Hepatocyte (in vitro differentiated cells): Measurements from ENCODE around the gene ADAMTS2. TPM values are rescaled to one million over a fixed set of nuclear protein-coding genes. Genes with fewer than 3 reads are reported as not detected.

Experiments
- DNase-seq: peaks from one replicate; pipeline ENCODE4 v3.0.0-alpha.2; 2016; ENCODE audit warnings: low spot score
- H2AFZ ChIP-seq: fragments of 200-600 bp; sonication (generic); 2 replicates; pipeline ENCODE4 v1.6.0; 2016; ENCODE audit warnings: antibody characterized with exemption, mild to moderate bottlenecking
- H3K27ac ChIP-seq: fragments of 200-600 bp; sonication (generic); 2 replicates; pipeline ENCODE4 v1.5.1; 2016; ENCODE audit warnings: mild to moderate bottlenecking
- H3K27me3 ChIP-seq: fragments of 200-600 bp; sonication (generic); 2 replicates; pipeline ENCODE4 v1.6.1; 2016
- H3K36me3 ChIP-seq: fragments of 200-600 bp; sonication (generic); replicated peaks from 2 replicates; pipeline ENCODE4 v1.5.1; 2016; ENCODE audit warnings: low read depth; ENCODE audit not compliant: insufficient read depth
- H3K4me1 ChIP-seq: fragments of 200-600 bp; sonication (generic); 2 replicates; pipeline ENCODE4 v1.5.1; 2016; ENCODE audit warnings: mild to moderate bottlenecking, moderate library complexity; ENCODE audit not compliant: insufficient read depth
- H3K4me2 ChIP-seq: fragments of 200-600 bp; sonication (generic); 2 replicates; pipeline ENCODE4 v1.6.0; 2016
- H3K4me3 ChIP-seq: fragments of 200-600 bp; sonication (generic); 2 replicates; pipeline ENCODE4 v1.5.1; 2016; ENCODE audit warnings: mild to moderate bottlenecking
- H3K79me2 ChIP-seq: fragments of 200-600 bp; sonication (generic); 2 replicates; pipeline ENCODE4 v1.6.0; 2017; ENCODE audit warnings: mild to moderate bottlenecking
- H3K9me2 ChIP-seq: fragments of 200-600 bp; sonication (generic); replicated peaks from 2 replicates; pipeline ENCODE4 v1.6.0; 2017; ENCODE audit warnings: mild to moderate bottlenecking; ENCODE audit not compliant: insufficient read depth
- H3K9me3 ChIP-seq: fragments of 200-600 bp; sonication (generic); 2 replicates; pipeline ENCODE4 v1.5.1; 2016; ENCODE audit warnings: low read depth, mild to moderate bottlenecking
- H4K20me1 ChIP-seq: fragments of 200-600 bp; sonication (generic); 2 replicates; pipeline ENCODE4 v1.6.0; 2016; ENCODE audit warnings: mild to moderate bottlenecking; ENCODE audit not compliant: insufficient read depth, poor library complexity, severe bottlenecking
- CTCF ChIP-seq: fragments of 200-600 bp; sonication (generic); IDR thresholded peaks from 2 replicates; pipeline ENCODE4 v1.5.1; 2016; ENCODE audit warnings: antibody characterized with exemption, mild to moderate bottlenecking; ENCODE audit not compliant: poor library complexity
- EZH2 ChIP-seq: fragments of 200-600 bp; sonication (generic); IDR thresholded peaks from 2 replicates; pipeline ENCODE4 v1.6.1; 2016; ENCODE audit warnings: antibody characterized with exemption, mild to moderate bottlenecking, borderline replicate concordance
- EZH2phosphoT487 ChIP-seq: fragments of 200-600 bp; sonication (generic); IDR thresholded peaks from one replicate; pipeline ENCODE4 v1.6.1; 2018; ENCODE audit warnings: antibody characterized with exemption, mild to moderate bottlenecking, low read depth, moderate library complexity; ENCODE audit not compliant: unreplicated experiment, severe bottlenecking
- WGBS: methylation state at CpG from one replicate; pipeline ENCODE4 v1.1.6; 2016; ENCODE audit warnings: low lambda C conversion rate; ENCODE audit errors: missing lambda C conversion rate; 5-methylcytosine and 5-hydroxymethylcytosine counted together
- polyA plus RNA-seq: library from polyadenylated mRNA; unstranded; fragments of >200 nt; fragmentation: Nextera tagmentation; extraction: Ambion mirVana; gene quantifications from 2 replicates; pipeline ENCODE4 v1.2.1, GENCODE V29; 2016
- total RNA-seq: library from RNA; depleted of rRNA; stranded (reverse); fragments of >200 nt; gene quantifications from 2 replicates; pipeline ENCODE4 v1.2.3, GENCODE V29; 2014

ADAMTS2 gene
- total and polyA plus RNA-seq, 2 experiments from 2014 or later, result 55.4 to 78.8 TPM

GRCh38 chr5:179168664-179169063 is 176.6 kb downstream of the ADAMTS2 start:
- no peak for DNase-seq
- no peaks in the 10 kb centered on the region for H3K27me3 ChIP-seq
- H3K4me2 ChIP-seq, result no peak overlapping the region
- no peaks in the 10 kb centered on the region for H4K20me1 ChIP-seq
- no peak overlapping the region for H3K27ac ChIP-seq
- H3K79me2 ChIP-seq, result no peaks in the 10 kb centered on the region
- H3K36me3 ChIP-seq, result no peaks in the 10 kb centered on the region
- no peaks in the 10 kb centered on the region for H3K9me3 ChIP-seq
- 81% methylated on average over 6 of the region's 6 CpGs for WGBS
- H2AFZ ChIP-seq, result no peak overlapping the region
- no peak overlapping the region for H3K4me3 ChIP-seq
- H3K4me1 ChIP-seq, result no peaks in the 10 kb centered on the region
- no peaks in the 10 kb centered on the region for H3K9me2 ChIP-seq
- TF ChIP-seq EZH2phosphoT487 (no peak), EZH2 (no peak), CTCF (no peak)

- no peaks in the 10 kb centered on the region for H3K27me3 ChIP-seq
- no peak overlapping the region for H2AFZ ChIP-seq
- WGBS, result 90% methylated on average over 11 of the region's 12 CpGs
- no peaks in the 10 kb centered on the region for H3K9me2 ChIP-seq
- TF ChIP-seq EZH2 (no peak), EZH2phosphoT487 (no peak), CTCF (no peak)
- H3K36me3 ChIP-seq, result no peaks in the 10 kb centered on the region
- H3K4me2 ChIP-seq, result no peak overlapping the region
- no peak for DNase-seq
- no peaks in the 10 kb centered on the region for H3K9me3 ChIP-seq
- no peaks in the 10 kb centered on the region for H4K20me1 ChIP-seq
- H3K79me2 ChIP-seq, result no peaks in the 10 kb centered on the region
- H3K4me1 ChIP-seq, result no peaks in the 10 kb centered on the region
- no peak overlapping the region for H3K4me3 ChIP-seq
- H3K27ac ChIP-seq, result no peak overlapping the region
Measured at GRCh38 chr5:179167871-179168451, 177.3 kb downstream of the ADAMTS2 start.

GRCh38 chr5:179166886-179167841 is 178.1 kb downstream of the ADAMTS2 start:
- WGBS, result 44% methylated on average over 65 of the region's 67 CpGs
- Histone ChIP-seq H3K79me2 (no peaks in the 10 kb centered on the region), H3K27ac (no peak overlapping the region), H4K20me1 (no peaks in the 10 kb centered on the region), H3K4me3 (no peak overlapping the region), H3K36me3 (no peaks in the 10 kb centered on the region), H3K4me1 (no peaks in the 10 kb centered on the region), H3K4me2 (peak overlapping the region; percentile 74), H2AFZ (no peak overlapping the region), H3K9me3 (no peaks in the 10 kb centered on the region), H3K9me2 (no peaks in the 10 kb centered on the region), H3K27me3 (no peaks in the 10 kb centered on the region)
- DNase-seq, result peak; percentile 76
- TF ChIP-seq EZH2 (no peak), CTCF (peak; percentile 92)
